BE2C (cell line): Measurements from ENCODE around the gene GRIA1.

Experiments
- DNase-seq: peaks from one replicate; pipeline ENCODE4 v3.0.0-alpha.2; 2020
- H3K27me3 ChIP-seq: fragments of 250-450 bp; sonication (Bioruptor Pico); 2 replicates; pipeline ENCODE4 v1.5.1; 2020; ENCODE audit warnings: mild to moderate bottlenecking
- H3K36me3 ChIP-seq: fragments of 250-450 bp; sonication (Bioruptor Pico); 2 replicates; pipeline ENCODE4 v1.5.1; 2020; ENCODE audit warnings: mild to moderate bottlenecking
- H3K4me1 ChIP-seq: fragments of 250-450 bp; sonication (Bioruptor Pico); 2 replicates; pipeline ENCODE4 v1.5.1; 2020
- H3K4me3 ChIP-seq: 2 replicates; pipeline ENCODE4 v1.5.1; 2011; ENCODE audit warnings: low read depth, low read length
- H3K9me3 ChIP-seq: fragments of 250-450 bp; sonication (Bioruptor Pico); 2 replicates; pipeline ENCODE4 v1.5.1; 2020
- CTCF ChIP-seq: IDR thresholded peaks from 2 replicates; pipeline ENCODE4 v1.5.1; 2012; ENCODE audit warnings: mild to moderate bottlenecking, low read depth, low read length

The GRIA1 gene

GRCh38 chr5:153767221-153768188 lies 277.0 kb downstream of the GRIA1 start:
- Histone ChIP-seq H3K9me3 (no peaks in the 10 kb centered on the region), H3K36me3 (no peaks in the 10 kb centered on the region), H3K4me1 (peaks cover 8% of the 10 kb centered on the region), H3K27me3 (no peaks in the 10 kb centered on the region), H3K4me3 (no peak overlapping the region)
- DNase-seq: no peak
- TF ChIP-seq CTCF: no peak

DNA sequence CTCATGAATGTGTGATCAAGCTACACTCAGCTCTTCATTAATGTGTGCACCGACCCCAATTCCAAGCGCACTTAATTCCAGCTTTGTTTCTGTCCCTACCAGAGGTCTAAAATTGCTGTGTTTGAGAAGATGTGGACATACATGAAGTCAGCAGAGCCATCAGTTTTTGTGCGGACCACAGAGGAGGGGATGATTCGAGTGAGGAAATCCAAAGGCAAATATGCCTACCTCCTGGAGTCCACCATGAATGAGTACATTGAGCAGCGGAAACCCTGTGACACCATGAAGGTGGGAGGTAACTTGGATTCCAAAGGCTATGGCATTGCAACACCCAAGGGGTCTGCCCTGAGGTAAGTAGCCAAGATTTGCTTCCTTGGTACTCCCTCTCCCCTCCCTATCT lies 279.6 kb downstream of the GRIA1 start:
- Histone ChIP-seq H3K4me3 (no peak overlapping the region), H3K36me3 (no peaks in the 10 kb centered on the region), H3K27me3 (no peaks in the 10 kb centered on the region), H3K4me1 (peaks cover 14% of the 10 kb centered on the region), H3K9me3 (no peaks in the 10 kb centered on the region)
- no peak for TF ChIP-seq CTCF
- DNase-seq: no peak

- Histone ChIP-seq H3K4me1 (peaks cover 24% of the 10 kb centered on the region), H3K9me3 (no peaks in the 10 kb centered on the region), H3K36me3 (no peaks in the 10 kb centered on the region), H3K4me3 (no peak overlapping the region), H3K27me3 (no peaks in the 10 kb centered on the region)
- TF ChIP-seq CTCF: no peak
- DNase-seq: no peak
Observed at GRCh38 chr5:153774686-153775085, 284.2 kb downstream of the GRIA1 start.

DNA sequence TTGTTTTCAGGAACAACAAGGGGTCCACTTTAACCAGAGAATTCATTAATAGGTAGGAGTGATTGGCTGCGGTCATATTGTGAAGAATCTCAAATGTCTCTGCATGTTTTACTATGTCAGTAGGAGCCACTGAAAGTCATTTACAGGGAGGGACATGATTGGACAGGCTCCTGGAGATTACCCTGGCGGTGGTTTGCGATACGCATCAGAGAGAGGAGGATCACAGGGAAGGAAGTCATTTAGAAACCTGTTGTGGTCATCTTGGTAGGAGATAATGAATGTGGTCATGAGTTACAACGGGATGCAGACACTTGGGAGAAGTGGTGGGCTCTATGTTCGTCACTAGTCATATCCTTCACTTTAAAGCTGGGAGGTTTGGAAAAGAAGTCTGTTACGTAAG lies 285.5 kb downstream of the GRIA1 start:
- TF ChIP-seq CTCF: no peak
- no peaks in the 10 kb centered on the region for H3K36me3 ChIP-seq
- DNase-seq: no peak
- peaks cover 28% of the 10 kb centered on the region for H3K4me1 ChIP-seq
- H3K27me3 ChIP-seq: no peaks in the 10 kb centered on the region
- no peak overlapping the region for H3K4me3 ChIP-seq
- no peaks in the 10 kb centered on the region for H3K9me3 ChIP-seq

GRCh38 chr5:153777681-153778581 lies 287.5 kb downstream of the GRIA1 start:
- H3K4me1 ChIP-seq: peaks cover 30% of the 10 kb centered on the region
- H3K27me3 ChIP-seq: no peaks in the 10 kb centered on the region
- TF ChIP-seq CTCF: no peak
- DNase-seq: peak; percentile 80
- no peaks in the 10 kb centered on the region for H3K9me3 ChIP-seq
- H3K4me3 ChIP-seq: no peak overlapping the region
- no peaks in the 10 kb centered on the region for H3K36me3 ChIP-seq
